Esophagus muscularis mucosa (tissue), 4 donors: ENCODE data around the gene ISG20L2. TPM values are rescaled to one million over a fixed set of nuclear protein-coding genes. Genes with fewer than 3 reads are reported as not detected.

Experiments
- DNase-seq: peaks from one replicate; pipeline ENCODE4 v3.0.0-alpha.2; 2017; ENCODE audit errors: extremely low spot score
- H3K27ac ChIP-seq, 4 donors: fragments of 200-600 bp; sonication (generic); replicated peaks in 1 of 4; 1 replicate in 3 of 4; 2 replicates in 1 of 4; pipeline ENCODE4 v1.5.1; 2016 to 2019; ENCODE audit warnings: mild to moderate bottlenecking in 1 of 4
- H3K27me3 ChIP-seq, 4 donors: fragments of 200-600 bp; sonication (generic); one replicate each; pipeline versions ENCODE4 v1.5.1 to v1.6.0; 2016 to 2019
- H3K36me3 ChIP-seq, 4 donors: fragments of 200-600 bp; sonication (generic); one replicate each; pipeline ENCODE4 v1.5.1; 2016 to 2019
- H3K4me1 ChIP-seq, 4 donors: fragments of 200-600 bp; sonication (generic); one replicate each; pipeline ENCODE4 v1.5.1; 2016 to 2019
- H3K4me3 ChIP-seq, 4 donors: fragments of 200-600 bp; sonication (generic); 1 replicate in 2 of 4; 2 replicates in 2 of 4; pipeline ENCODE4 v1.5.1; 2016 to 2019; ENCODE audit warnings: mild to moderate bottlenecking in 4 of 4, moderate library complexity in 1 of 4
- H3K9me3 ChIP-seq, 4 donors: fragments of 200-600 bp; sonication (generic); 1 replicate in 3 of 4; 2 replicates in 1 of 4; pipeline ENCODE4 v1.5.1; 2016 to 2019
- EP300 ChIP-seq: sonication (generic); formaldehyde crosslinking; IDR thresholded peaks from one replicate; pipeline ENCODE4 v1.6.1; 2017; ENCODE audit warnings: antibody characterized with exemption
- POLR2A ChIP-seq: fragments of 450-650 bp; IDR thresholded peaks from one replicate; pipeline ENCODE4 v1.6.1; 2017; ENCODE audit warnings: antibody characterized with exemption, moderate library complexity, mild to moderate bottlenecking, low read depth
- POLR2AphosphoS5 ChIP-seq, 2 donors: sonication (generic); formaldehyde crosslinking; IDR thresholded peaks; one replicate each; pipeline ENCODE4 v1.6.1; 2017; ENCODE audit warnings: antibody characterized with exemption in 2 of 2
- WGBS: methylation state at CpG from one replicate; pipeline ENCODE4 v1.1.5; 2018; 5-methylcytosine and 5-hydroxymethylcytosine counted together
- intact Hi-C: fragments of 100-400 bp; cut with DNase I; formaldehyde crosslinking; loops from one replicate; pipeline ENCODE4 v1.15.1; 2023
- total RNA-seq, 4 donors: library from RNA; depleted of rRNA; stranded (reverse); fragments of >200 nt; gene quantifications; one replicate each; pipeline versions ENCODE4 v1.1.0 to v1.2.1, GENCODE V29; 2016
- TF ChIP-seq, protein P1 (sequence below), 3 experiments: fragments of 200-600 bp in 2 of 3; fragments of 450-650 bp in 1 of 3; sonication (generic) in 2 of 3; IDR thresholded peaks; one replicate each; pipeline ENCODE4 v1.5.1; 2017 to 2019; ENCODE audit warnings: antibody characterized with exemption in 3 of 3, mild to moderate bottlenecking in 2 of 3, moderate library complexity in 1 of 3

ISG20L2 gene
- total RNA-seq, 4 donors from 2014 or later: 16.2 to 20.0 (median 19.0) TPM

DNA sequence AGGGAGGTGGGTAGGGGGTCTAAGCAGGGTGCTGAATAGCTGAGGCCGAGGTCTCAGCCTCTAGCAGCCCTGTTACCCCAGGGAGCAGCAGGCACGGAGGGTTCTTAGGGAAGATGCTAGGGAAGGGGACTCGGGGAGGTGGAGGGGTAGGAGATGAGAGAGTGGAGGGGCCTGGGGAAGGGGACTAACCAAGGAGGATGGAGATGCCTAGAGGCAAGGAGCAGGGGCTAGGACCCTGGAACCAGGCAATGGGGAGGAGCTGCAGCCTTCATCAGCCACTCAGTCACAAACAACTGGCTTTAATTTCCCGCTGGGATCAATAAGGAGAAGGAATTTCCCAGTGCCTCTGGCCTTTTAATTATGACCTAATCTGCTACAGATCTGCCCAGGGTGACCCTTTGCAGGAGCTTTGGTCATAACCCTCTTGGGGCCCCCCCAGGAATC is 20.3 kb downstream of the ISG20L2 start:
- H3K4me3 ChIP-seq: no peak overlapping the region
- H3K27ac ChIP-seq: peak overlapping the region; percentile 76 to 88 (median 88)
- peaks cover 39 to 97% (median 86%) of the 10 kb centered on the region in 4 donors for H3K4me1 ChIP-seq
- no peak for DNase-seq
- H3K27me3 ChIP-seq: peaks cover 0 to 13% (median 0%) of the 10 kb centered on the region in 4 donors
- H3K9me3 ChIP-seq: no peaks in the 10 kb centered on the region
- no peak for TF ChIP-seq EP300
- no peak for TF ChIP-seq POLR2AphosphoS5 (IDR thresholded peaks at IDR 0.05)
- TF ChIP-seq, protein P1, sequence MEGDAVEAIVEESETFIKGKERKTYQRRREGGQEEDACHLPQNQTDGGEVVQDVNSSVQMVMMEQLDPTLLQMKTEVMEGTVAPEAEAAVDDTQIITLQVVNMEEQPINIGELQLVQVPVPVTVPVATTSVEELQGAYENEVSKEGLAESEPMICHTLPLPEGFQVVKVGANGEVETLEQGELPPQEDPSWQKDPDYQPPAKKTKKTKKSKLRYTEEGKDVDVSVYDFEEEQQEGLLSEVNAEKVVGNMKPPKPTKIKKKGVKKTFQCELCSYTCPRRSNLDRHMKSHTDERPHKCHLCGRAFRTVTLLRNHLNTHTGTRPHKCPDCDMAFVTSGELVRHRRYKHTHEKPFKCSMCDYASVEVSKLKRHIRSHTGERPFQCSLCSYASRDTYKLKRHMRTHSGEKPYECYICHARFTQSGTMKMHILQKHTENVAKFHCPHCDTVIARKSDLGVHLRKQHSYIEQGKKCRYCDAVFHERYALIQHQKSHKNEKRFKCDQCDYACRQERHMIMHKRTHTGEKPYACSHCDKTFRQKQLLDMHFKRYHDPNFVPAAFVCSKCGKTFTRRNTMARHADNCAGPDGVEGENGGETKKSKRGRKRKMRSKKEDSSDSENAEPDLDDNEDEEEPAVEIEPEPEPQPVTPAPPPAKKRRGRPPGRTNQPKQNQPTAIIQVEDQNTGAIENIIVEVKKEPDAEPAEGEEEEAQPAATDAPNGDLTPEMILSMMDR (IDR thresholded peaks at IDR 0.05): no peak
- no peak for TF ChIP-seq POLR2A
- H3K36me3 ChIP-seq: no peaks in the 10 kb centered on the region
- intact Hi-C loops: no loop called here
- WGBS: 70% methylated on average over 4 of the region's 4 CpGs

DNA sequence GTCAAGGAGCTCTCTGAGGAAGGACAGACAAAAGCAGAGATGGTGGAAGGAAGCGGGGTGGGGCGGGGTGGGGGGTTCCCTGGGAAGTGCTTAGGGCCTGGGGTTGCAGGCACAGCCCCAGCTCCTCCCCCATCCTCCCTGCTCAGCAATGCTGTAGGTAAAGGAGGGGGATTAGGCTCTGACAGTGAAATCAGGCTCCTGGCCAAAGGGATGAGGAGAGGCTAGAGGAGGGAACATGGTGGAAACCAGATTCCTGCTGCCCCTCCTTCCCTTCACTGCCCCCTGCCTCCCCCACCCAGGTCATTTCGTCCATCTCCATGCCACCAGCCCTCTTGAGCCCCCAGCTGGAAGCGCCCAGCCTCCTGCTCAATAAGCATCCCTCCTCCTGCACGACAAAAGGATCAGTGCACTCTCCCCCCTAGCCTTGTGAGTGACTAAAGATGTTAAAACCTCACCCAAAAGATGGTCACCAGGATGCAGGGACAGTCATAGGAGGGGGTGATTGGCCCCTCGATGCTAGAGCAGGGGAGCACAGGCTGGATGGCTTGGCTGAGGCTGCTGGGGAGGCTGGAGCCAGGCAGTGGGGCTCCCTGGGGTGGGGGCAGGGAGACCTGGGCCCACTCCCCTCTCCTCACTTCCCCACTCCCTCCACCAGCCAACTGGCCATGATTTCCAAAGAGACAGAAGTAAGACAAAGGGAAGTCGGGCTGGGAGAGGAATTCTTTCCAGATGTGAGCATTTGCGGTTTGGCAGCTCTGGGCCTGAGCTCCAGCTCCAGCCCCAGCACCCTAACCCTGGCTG is 20.9 kb downstream of the ISG20L2 start:
- TF ChIP-seq POLR2A (no peak), EP300 (no peak), POLR2AphosphoS5 (IDR thresholded peaks at IDR 0.05) (no peak)
- TF ChIP-seq, protein P1 (IDR thresholded peaks at IDR 0.05): no peak
- Histone ChIP-seq H3K36me3 (no peaks in the 10 kb centered on the region), H3K27me3 (peaks cover 0 to 16% (median 0%) of the 10 kb centered on the region in 4 donors), H3K4me3 (no peak overlapping the region), H3K27ac (peak overlapping the region; percentile 76 to 88 (median 88)), H3K4me1 (peaks cover 39 to 91% (median 81%) of the 10 kb centered on the region in 4 donors), H3K9me3 (no peaks in the 10 kb centered on the region)
- no peak for DNase-seq
- 77% methylated on average over 7 of the region's 8 CpGs for WGBS
- intact Hi-C loops: loop anchor here (2.0 kb wide), 1 partner anchor 17 kb away; no protein-coding TSS in a partner anchor

DNA sequence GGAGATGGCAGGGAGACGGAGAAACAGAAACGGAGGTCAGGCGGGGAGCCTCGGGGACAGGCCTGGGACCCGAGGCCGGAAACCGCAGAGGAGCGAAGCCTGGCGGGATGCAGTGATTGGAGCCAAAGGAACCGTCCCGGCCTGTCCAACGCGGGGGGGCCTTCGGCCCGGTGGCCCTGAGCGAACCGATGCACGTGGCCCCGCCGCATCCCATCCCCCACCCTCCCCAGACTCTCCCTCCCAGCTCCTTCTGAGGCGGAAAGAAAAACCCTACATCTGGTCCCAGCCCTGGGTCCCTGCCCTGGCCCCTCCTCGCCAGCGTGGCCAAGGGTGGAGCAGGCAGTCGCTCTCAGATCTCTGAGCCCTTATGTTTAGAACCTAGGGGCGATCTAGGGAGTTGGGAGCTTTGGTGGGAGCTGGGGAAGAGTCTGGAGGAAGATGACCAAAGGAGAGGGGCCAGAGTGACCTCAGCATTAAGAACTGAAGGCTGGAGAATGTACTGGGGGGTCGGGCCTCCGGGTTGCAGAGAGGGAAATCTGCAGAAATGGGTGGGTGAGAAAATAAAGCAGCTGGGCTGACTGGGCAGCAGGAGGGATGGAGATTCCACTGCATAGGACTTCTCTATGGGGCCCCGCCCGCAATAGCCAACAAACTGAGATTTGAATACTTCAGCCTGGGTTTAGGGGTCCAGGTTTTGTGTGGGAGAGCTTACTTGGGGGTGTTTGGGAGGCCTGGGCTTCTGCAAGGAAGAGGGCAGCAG is 21.7 kb downstream of the ISG20L2 start:
- H3K27ac ChIP-seq: peak overlapping the region; percentile 76 to 88 (median 88)
- H3K36me3 ChIP-seq: no peaks in the 10 kb centered on the region
- intact Hi-C loops: loop anchor here (2.0 kb wide), 1 partner anchor 16 kb away; no protein-coding TSS in a partner anchor
- H3K9me3 ChIP-seq: no peaks in the 10 kb centered on the region
- no peak for DNase-seq
- peaks cover 39 to 84% (median 76%) of the 10 kb centered on the region in 4 donors for H3K4me1 ChIP-seq
- TF ChIP-seq POLR2AphosphoS5 (IDR thresholded peaks at IDR 0.05): peak in 1 of 2 donors; percentile 24
- no peak for TF ChIP-seq EP300
- peak overlapping the region; percentile 56 to 60 (median 57) for H3K4me3 ChIP-seq
- peaks cover 0 to 20% (median 0%) of the 10 kb centered on the region in 4 donors for H3K27me3 ChIP-seq
- 9% methylated on average over 27 of the region's 29 CpGs for WGBS

DNA sequence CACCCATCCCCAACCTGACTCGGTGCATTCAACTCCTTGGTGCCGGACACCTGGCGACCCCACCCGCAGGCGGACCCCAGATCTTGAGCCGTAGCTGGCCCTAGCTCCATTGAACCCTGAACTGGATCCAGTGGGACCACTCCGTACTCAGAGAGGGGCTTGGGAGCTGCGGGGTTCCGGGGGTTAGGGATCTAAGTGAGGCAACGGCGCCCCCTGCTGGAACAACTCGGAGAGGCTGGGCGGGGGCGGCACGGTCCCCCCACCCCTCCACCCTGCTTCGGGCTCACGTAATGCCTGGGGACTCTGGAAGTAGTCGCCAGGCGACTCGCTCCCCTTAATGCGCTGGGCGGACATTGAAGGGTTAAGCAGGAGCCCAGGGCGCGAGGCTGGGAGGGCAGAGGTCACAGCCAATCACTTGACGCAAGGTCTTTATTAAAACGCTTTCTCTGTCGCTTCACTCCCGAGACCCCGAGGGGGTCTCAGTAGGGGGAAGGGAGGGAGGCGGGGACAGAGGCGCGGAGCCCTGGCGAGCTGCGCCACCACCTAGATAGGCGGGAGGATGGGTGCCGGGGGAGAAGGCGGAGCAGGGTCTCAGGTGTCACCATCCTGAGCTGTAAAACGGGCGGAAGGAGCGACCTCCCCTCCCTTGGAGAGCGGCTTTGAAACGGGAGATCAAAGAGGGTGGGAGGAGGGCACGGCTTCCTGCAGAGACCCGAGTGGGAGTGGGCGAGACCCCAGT is 22.5 kb downstream of the ISG20L2 start:
- Histone ChIP-seq H3K27ac (peak overlapping the region; percentile 76 to 88 (median 88)), H3K9me3 (no peaks in the 10 kb centered on the region), H3K4me1 (peaks cover 39 to 78% (median 72%) of the 10 kb centered on the region in 4 donors), H3K36me3 (no peaks in the 10 kb centered on the region), H3K27me3 (peaks cover 0 to 27% (median 0%) of the 10 kb centered on the region in 4 donors), H3K4me3 (peak overlapping the region; percentile 56 to 60 (median 57))
- intact Hi-C loops: loop anchor here (2.0 kb wide), 1 partner anchor 15 kb away; no protein-coding TSS in a partner anchor
- TF ChIP-seq POLR2A (no peak), EP300 (no peak), POLR2AphosphoS5 (IDR thresholded peaks at IDR 0.05) (peak; percentile 7 to 8)
- TF ChIP-seq, protein P1 (IDR thresholded peaks at IDR 0.05): peak; percentile 73 to 85 (median 74)
- DNase-seq: peak; percentile 94
- 16% methylated on average over 30 of the region's 45 CpGs for WGBS
